DND-41 (cell line): Measurements from ENCODE around the gene RAB8A.

ENCODE experiments used
- EZH2 ChIP-seq: IDR thresholded peaks from 3 replicates; pipeline ENCODE4 v1.6.1; 2012; ENCODE audit warnings: borderline replicate concordance, low read depth, mild to moderate bottlenecking, moderate library complexity, low read length, inconsistent platforms; ENCODE audit not compliant: severe bottlenecking
- TF ChIP-seq, protein P1 (sequence below): IDR thresholded peaks from 2 replicates; pipeline ENCODE4 v1.5.1; 2012; ENCODE audit warnings: borderline replicate concordance, low read length, moderate library complexity, mild to moderate bottlenecking; ENCODE audit not compliant: poor library complexity, severe bottlenecking; ENCODE audit errors: extremely low read depth

DNA sequence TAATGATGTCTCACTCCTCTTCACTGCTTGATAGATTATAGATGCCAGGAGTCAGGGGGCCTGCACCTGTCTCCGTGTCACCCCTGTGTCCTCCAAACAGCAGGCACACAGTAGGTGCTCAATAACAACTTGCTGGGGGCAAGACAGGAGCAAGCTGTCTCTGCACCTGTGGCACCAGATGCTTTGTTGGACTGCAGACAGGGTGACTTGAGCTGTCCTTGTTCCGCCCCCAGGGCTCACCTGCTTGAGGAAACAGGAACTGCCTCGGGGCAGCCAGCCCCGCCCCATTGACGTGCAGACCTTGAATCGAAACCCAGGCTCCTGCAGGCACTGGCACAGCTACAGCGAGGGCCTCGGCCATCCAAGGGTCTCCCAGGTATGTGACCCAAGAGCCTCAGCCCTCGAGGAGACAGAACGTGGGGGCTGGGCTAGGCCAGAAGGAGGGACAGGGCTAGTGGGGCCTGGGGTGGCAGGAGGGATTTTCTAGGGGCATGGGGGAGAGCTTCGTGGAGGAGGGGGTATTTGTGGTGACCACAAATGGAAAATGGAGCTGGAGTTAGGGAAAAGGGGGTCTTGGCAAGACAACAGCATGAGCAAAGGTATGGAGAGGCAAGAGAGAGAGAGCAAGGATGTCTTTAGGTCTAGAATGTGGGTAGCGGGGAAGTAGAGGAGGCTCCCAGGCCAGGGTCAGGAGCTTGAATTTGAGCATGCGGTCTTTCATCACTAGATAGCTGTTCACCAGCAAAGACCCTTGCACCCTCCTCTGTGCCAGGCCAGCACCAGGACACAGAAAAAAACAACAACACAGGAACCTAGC, 31.9 kb downstream of the RAB8A start, which contains the start of gene HSH2D:
- TF ChIP-seq, protein P1, sequence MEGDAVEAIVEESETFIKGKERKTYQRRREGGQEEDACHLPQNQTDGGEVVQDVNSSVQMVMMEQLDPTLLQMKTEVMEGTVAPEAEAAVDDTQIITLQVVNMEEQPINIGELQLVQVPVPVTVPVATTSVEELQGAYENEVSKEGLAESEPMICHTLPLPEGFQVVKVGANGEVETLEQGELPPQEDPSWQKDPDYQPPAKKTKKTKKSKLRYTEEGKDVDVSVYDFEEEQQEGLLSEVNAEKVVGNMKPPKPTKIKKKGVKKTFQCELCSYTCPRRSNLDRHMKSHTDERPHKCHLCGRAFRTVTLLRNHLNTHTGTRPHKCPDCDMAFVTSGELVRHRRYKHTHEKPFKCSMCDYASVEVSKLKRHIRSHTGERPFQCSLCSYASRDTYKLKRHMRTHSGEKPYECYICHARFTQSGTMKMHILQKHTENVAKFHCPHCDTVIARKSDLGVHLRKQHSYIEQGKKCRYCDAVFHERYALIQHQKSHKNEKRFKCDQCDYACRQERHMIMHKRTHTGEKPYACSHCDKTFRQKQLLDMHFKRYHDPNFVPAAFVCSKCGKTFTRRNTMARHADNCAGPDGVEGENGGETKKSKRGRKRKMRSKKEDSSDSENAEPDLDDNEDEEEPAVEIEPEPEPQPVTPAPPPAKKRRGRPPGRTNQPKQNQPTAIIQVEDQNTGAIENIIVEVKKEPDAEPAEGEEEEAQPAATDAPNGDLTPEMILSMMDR = no peak
- no peak for TF ChIP-seq EZH2
